Measurements from ENCODE around the gene ST3GAL6.

GRCh38 chr3:98735761-98736269 is 27.3 kb upstream of the ST3GAL6 start:
- TF ChIP-seq CTCF (IDR thresholded peaks at IDR 0.05; ENCODE audit: low read length) (no peak), EZH2 (IDR thresholded peaks at IDR 0.05; ENCODE audit: borderline replicate concordance, low read length) (no peak)
